ENCODE data around the gene RGS6. TPM values are rescaled to one million over a fixed set of nuclear protein-coding genes. Genes with fewer than 3 reads are reported as not detected.

The RGS6 gene
- total and polyA plus RNA-seq, 4 donors = 0.06 to 5.3 (median 0.17) TPM; not detected in 1

DNA sequence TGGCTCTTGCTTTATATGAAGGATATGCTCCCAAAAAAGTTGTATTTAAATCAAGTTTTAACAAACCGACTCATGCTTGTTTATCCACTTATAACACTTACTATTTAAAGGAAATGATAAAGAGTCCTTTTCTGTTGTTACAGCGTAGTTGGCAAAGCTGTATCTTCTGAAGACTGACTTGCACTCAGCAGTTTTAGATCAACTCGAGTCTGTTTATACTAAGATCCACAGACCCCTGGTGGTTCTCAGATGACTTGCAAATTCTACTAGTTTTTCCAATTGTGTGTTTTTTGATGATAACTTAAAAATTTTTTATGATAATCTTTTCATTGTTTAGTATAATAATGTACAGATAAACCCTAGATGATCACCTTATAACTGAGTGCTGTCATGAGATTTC is 475.8 kb downstream of the RGS6 start:
- Histone ChIP-seq H3K27me3 (ENCODE audit: control insufficient read depth in 4 of 4, insufficient read depth in 4 of 4, low read length in 3 of 4) (peaks cover 0 to 9% (median 0%) of the 10 kb centered on the region in 4 donors), H3K27ac (ENCODE audit: low read depth in 1 of 2, low read length in 2 of 2) (no peak overlapping the region), H3K9me3 (ENCODE audit: control insufficient read depth in 4 of 4, low read length in 3 of 4) (no peaks in the 10 kb centered on the region), H3K4me1 (ENCODE audit: control insufficient read depth in 4 of 4, insufficient read depth in 4 of 4, low read length in 3 of 4) (no peaks in the 10 kb centered on the region), H3K9ac (ENCODE audit: low read depth in 1 of 2, low read length in 2 of 2) (no peak overlapping the region), H3K4me3 (ENCODE audit: low read depth in 1 of 3, low read length in 3 of 3) (no peak overlapping the region), H3K36me3 (ENCODE audit: control insufficient read depth in 4 of 4, insufficient read depth in 3 of 4, low read depth in 1 of 4, low read length in 3 of 4) (no peaks in the 10 kb centered on the region)
- 63% methylated on average over 3 of the region's 3 CpGs for WGBS
- no peak for TF ChIP-seq TAF1 (conservative IDR thresholded peaks at IDR 0.05)
- TF ChIP-seq, protein P1, sequence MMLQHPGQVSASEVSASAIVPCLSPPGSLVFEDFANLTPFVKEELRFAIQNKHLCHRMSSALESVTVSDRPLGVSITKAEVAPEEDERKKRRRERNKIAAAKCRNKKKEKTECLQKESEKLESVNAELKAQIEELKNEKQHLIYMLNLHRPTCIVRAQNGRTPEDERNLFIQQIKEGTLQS (IDR thresholded peaks at IDR 0.05) = no peak
- no peak for TF ChIP-seq RXRA (IDR thresholded peaks at IDR 0.05)
- TF ChIP-seq REST (IDR thresholded peaks at IDR 0.05) = no peak
- no peak for TF ChIP-seq MAX (IDR thresholded peaks at IDR 0.05)
- no peak for TF ChIP-seq SP1 (IDR thresholded peaks at IDR 0.05)
- TF ChIP-seq HNF4G (IDR thresholded peaks at IDR 0.05) = no peak
- no peak for TF ChIP-seq RAD21 (IDR thresholded peaks at IDR 0.05)
- TF ChIP-seq CTCF (IDR thresholded peaks at IDR 0.05; ENCODE audit: low read depth, low read length, missing input control) = no peak
- no peak for TF ChIP-seq GABPA (IDR thresholded peaks at IDR 0.05 in 1 of 2, conservative IDR thresholded peaks at IDR 0.05 in 1 of 2)
- no peak for TF ChIP-seq YY1 (IDR thresholded peaks at IDR 0.05)
- no peak for TF ChIP-seq JUND (IDR thresholded peaks at IDR 0.05)
- TF ChIP-seq ZBTB33 (IDR thresholded peaks at IDR 0.05) = no peak
- TF ChIP-seq FOXA1 (IDR thresholded peaks at IDR 0.05) = no peak
- no peak for DNase-seq (ENCODE audit: low spot score)

DNA sequence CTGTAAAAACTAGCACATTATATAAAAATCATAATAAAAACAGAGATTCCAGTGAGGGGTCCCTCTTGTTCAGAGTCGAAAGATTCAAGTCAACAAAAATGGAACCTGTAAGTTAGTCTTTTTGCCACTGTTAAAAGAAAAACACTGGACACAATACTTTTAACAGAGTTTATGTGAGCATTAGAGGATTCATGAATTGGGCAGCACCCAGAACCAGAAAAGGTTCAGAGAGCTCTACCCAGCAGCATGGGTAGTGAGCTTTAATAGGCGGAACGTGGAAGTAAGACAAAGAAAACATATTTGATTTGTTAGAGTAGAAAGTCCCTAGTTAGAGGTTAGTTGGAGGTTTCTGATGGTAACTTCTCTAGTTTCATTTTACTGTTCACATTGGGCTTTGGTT is 476.8 kb downstream of the RGS6 start:
- 82% methylated on average over 3 of the region's 3 CpGs for WGBS
- Histone ChIP-seq H3K27me3 (ENCODE audit: control insufficient read depth in 4 of 4, insufficient read depth in 4 of 4, low read length in 3 of 4) (peaks cover 0 to 7% (median 0%) of the 10 kb centered on the region in 4 donors), H3K27ac (ENCODE audit: low read depth in 1 of 2, low read length in 2 of 2) (no peak overlapping the region)

More for the DNA sequence above, 476.8 kb downstream of the RGS6 start:
- no peak for DNase-seq (ENCODE audit: low spot score)
- TF ChIP-seq YY1 (IDR thresholded peaks at IDR 0.05) = no peak
- TF ChIP-seq TAF1 (conservative IDR thresholded peaks at IDR 0.05) = no peak
- no peak for TF ChIP-seq RAD21 (IDR thresholded peaks at IDR 0.05)
- TF ChIP-seq FOXA2 (IDR thresholded peaks at IDR 0.05) = no peak
- TF ChIP-seq GABPA (IDR thresholded peaks at IDR 0.05 in 1 of 2, conservative IDR thresholded peaks at IDR 0.05 in 1 of 2) = no peak
- TF ChIP-seq HNF4A (conservative IDR thresholded peaks at IDR 0.05) = no peak
- no peak for TF ChIP-seq ZBTB33 (IDR thresholded peaks at IDR 0.05)
- no peak for TF ChIP-seq MAX (IDR thresholded peaks at IDR 0.05)
- no peak for TF ChIP-seq CTCF (IDR thresholded peaks at IDR 0.05; ENCODE audit: low read depth, low read length, missing input control)
- TF ChIP-seq, protein P1 (IDR thresholded peaks at IDR 0.05) = no peak
- TF ChIP-seq EGR1 (IDR thresholded peaks at IDR 0.05; ENCODE audit: low read depth in 2 of 2) = no peak
- no peak for TF ChIP-seq HNF4G (IDR thresholded peaks at IDR 0.05)
- no peak for TF ChIP-seq JUND (IDR thresholded peaks at IDR 0.05)
- no peak for TF ChIP-seq RXRA (IDR thresholded peaks at IDR 0.05)
- no peak for TF ChIP-seq FOXA1 (IDR thresholded peaks at IDR 0.05)
- no peak for TF ChIP-seq SP1 (IDR thresholded peaks at IDR 0.05)
- no peak for TF ChIP-seq NR2F2 (IDR thresholded peaks at IDR 0.05)
- Histone ChIP-seq H3K4me3 (ENCODE audit: low read depth in 1 of 3, low read length in 3 of 3) (no peak overlapping the region), H3K9me3 (ENCODE audit: control insufficient read depth in 4 of 4, low read length in 3 of 4) (no peaks in the 10 kb centered on the region), H3K36me3 (ENCODE audit: control insufficient read depth in 4 of 4, insufficient read depth in 3 of 4, low read depth in 1 of 4, low read length in 3 of 4) (no peaks in the 10 kb centered on the region), H3K4me1 (ENCODE audit: control insufficient read depth in 4 of 4, insufficient read depth in 4 of 4, low read length in 3 of 4) (no peaks in the 10 kb centered on the region), H3K9ac (ENCODE audit: low read depth in 1 of 2, low read length in 2 of 2) (no peak overlapping the region)
